ENCODE data around the gene SRSF9. TPM values are rescaled to one million over a fixed set of nuclear protein-coding genes. Genes with fewer than 3 reads are reported as not detected.

Gene SRSF9
- total and polyA plus RNA-seq, 2 of the 13 experiments (the other 11 are each of a cell fraction or from before 2014, with no cell fraction given) = 125 to 144 TPM

DNA sequence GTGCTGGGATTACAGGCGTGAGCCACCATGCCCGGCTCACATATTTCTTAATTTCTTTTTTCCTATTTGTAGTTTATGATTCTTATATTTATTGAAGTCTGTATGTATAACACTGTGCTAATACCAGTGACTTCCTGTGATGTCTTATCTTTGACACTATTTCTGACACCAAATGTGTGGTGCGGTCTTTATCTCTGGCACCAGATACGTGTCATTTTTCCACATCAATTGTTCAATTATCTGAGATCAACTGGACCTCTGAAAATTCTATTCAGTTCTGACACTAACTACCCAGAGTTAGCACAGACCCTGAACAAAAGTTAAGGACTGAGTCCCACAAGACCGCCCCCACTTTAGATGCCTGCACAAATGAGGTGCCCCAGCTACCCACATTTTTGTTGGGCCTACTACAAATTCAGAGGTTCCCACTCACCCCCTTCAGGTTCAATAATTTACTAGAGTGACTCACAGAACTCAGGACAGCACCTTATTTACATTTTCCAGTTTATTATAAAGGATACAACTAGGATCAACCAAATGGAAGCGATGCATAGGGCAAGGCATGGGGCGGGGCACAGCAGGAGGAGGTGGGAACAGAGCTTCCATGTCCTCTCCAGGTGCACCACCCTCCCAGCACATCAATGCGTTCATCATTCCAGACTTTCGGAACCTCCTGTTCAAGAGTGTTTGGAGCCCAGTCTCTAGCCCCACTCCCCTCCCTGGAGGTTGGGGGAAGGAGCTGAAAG lies 11.6 kb upstream of the SRSF9 start:
- FAIRE-seq (no peak), ATAC-seq (no peak), DNase-seq (ENCODE audit: low spot score) (no peak)
- WGBS (ENCODE audit: low lambda C conversion rate) = 97% methylated on average over 9 of the region's 9 CpGs
- Histone ChIP-seq H3K4me3 (replicated peaks in 1 of 3; ENCODE audit: insufficient read depth in 1 of 3, low read depth in 2 of 3, low read length in 3 of 3) (no peak overlapping the region), H3K36me3 (replicated peaks in 1 of 2; ENCODE audit: control insufficient read depth in 1 of 2, insufficient read depth in 2 of 2, low read length in 2 of 2) (no peaks in the 10 kb centered on the region), H3K4me2 (ENCODE audit: low read depth, low read length) (no peak overlapping the region), H3K4me1 (ENCODE audit: insufficient read depth, low read length) (no peaks in the 10 kb centered on the region), H3K9me3 (ENCODE audit: low read length) (no peaks in the 10 kb centered on the region), H4K20me1 (ENCODE audit: insufficient read depth, low read length) (no peaks in the 10 kb centered on the region), H3K27ac (ENCODE audit: extremely low read length, insufficient read depth, low read length) (no peak overlapping the region), H3K79me2 (ENCODE audit: insufficient read depth, low read length) (no peaks in the 10 kb centered on the region), H3K9ac (ENCODE audit: insufficient read depth, low read depth, low read length) (no peak overlapping the region), H3K27me3 (ENCODE audit: control insufficient read depth in 1 of 2, insufficient read depth in 2 of 2, low read length in 2 of 2) (no peaks in the 10 kb centered on the region), H2AFZ (ENCODE audit: low read length) (no peak overlapping the region)
- CTCF ChIA-PET (ENCODE audit: low intra/inter-chr PET ratio, low total read pairs) = no interaction called here
- in situ Hi-C loops (cut with HindIII; ENCODE audit: extremely low pct_ligation_motif_present, low pct_unique_long_range_greater_than_20kb) = no loop called here
- BruUV-seq (replicated peaks) = no TSS peak
- POLR2A ChIA-PET = no interaction called here
- intact Hi-C loops (cut with micrococcal nuclease; ENCODE audit: unreplicated experiment) = no loop called here
- TF ChIP-seq ZBTB42 (CRISPR knock-in tag; IDR thresholded peaks at IDR 0.05) (no peak), ZNF251 (CRISPR knock-in tag; IDR thresholded peaks at IDR 0.05) (no peak), ZFP37 (CRISPR knock-in tag; IDR thresholded peaks at IDR 0.05; ENCODE audit: borderline replicate concordance) (no peak), ZNF335 (CRISPR knock-in tag; IDR thresholded peaks at IDR 0.05) (no peak), IKZF1 (IDR thresholded peaks at IDR 0.05) (no peak), ZKSCAN8 (CRISPR knock-in tag; IDR thresholded peaks at IDR 0.05; ENCODE audit: borderline replicate concordance) (no peak), DPF2 (CRISPR knock-in tag; IDR thresholded peaks at IDR 0.05; ENCODE audit: borderline replicate concordance, low read depth) (no peak), KMT2B (CRISPR knock-in tag; IDR thresholded peaks at IDR 0.05) (no peak), ZSCAN12 (CRISPR knock-in tag; IDR thresholded peaks at IDR 0.05) (no peak), FOXA3 (CRISPR knock-in tag; IDR thresholded peaks at IDR 0.05) (no peak), NR2F1 (CRISPR knock-in tag; IDR thresholded peaks at IDR 0.05) (no peak), ZFP62 (CRISPR knock-in tag; IDR thresholded peaks at IDR 0.05) (no peak), KLF16 (CRISPR knock-in tag; IDR thresholded peaks at IDR 0.05) (no peak)
- TF ChIP-seq, protein P1, sequence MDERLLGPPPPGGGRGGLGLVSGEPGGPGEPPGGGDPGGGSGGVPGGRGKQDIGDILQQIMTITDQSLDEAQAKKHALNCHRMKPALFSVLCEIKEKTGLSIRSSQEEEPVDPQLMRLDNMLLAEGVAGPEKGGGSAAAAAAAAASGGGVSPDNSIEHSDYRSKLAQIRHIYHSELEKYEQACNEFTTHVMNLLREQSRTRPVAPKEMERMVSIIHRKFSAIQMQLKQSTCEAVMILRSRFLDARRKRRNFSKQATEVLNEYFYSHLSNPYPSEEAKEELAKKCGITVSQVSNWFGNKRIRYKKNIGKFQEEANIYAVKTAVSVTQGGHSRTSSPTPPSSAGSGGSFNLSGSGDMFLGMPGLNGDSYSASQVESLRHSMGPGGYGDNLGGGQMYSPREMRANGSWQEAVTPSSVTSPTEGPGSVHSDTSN (CRISPR knock-in tag; IDR thresholded peaks at IDR 0.05) = no peak
- TF ChIP-seq, protein P2, sequence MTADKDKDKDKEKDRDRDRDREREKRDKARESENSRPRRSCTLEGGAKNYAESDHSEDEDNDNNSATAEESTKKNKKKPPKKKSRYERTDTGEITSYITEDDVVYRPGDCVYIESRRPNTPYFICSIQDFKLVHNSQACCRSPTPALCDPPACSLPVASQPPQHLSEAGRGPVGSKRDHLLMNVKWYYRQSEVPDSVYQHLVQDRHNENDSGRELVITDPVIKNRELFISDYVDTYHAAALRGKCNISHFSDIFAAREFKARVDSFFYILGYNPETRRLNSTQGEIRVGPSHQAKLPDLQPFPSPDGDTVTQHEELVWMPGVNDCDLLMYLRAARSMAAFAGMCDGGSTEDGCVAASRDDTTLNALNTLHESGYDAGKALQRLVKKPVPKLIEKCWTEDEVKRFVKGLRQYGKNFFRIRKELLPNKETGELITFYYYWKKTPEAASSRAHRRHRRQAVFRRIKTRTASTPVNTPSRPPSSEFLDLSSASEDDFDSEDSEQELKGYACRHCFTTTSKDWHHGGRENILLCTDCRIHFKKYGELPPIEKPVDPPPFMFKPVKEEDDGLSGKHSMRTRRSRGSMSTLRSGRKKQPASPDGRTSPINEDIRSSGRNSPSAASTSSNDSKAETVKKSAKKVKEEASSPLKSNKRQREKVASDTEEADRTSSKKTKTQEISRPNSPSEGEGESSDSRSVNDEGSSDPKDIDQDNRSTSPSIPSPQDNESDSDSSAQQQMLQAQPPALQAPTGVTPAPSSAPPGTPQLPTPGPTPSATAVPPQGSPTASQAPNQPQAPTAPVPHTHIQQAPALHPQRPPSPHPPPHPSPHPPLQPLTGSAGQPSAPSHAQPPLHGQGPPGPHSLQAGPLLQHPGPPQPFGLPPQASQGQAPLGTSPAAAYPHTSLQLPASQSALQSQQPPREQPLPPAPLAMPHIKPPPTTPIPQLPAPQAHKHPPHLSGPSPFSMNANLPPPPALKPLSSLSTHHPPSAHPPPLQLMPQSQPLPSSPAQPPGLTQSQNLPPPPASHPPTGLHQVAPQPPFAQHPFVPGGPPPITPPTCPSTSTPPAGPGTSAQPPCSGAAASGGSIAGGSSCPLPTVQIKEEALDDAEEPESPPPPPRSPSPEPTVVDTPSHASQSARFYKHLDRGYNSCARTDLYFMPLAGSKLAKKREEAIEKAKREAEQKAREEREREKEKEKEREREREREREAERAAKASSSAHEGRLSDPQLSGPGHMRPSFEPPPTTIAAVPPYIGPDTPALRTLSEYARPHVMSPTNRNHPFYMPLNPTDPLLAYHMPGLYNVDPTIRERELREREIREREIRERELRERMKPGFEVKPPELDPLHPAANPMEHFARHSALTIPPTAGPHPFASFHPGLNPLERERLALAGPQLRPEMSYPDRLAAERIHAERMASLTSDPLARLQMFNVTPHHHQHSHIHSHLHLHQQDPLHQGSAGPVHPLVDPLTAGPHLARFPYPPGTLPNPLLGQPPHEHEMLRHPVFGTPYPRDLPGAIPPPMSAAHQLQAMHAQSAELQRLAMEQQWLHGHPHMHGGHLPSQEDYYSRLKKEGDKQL (CRISPR knock-in tag; IDR thresholded peaks at IDR 0.05; ENCODE audit: low read depth) = no peak
- TF ChIP-seq, protein P3, sequence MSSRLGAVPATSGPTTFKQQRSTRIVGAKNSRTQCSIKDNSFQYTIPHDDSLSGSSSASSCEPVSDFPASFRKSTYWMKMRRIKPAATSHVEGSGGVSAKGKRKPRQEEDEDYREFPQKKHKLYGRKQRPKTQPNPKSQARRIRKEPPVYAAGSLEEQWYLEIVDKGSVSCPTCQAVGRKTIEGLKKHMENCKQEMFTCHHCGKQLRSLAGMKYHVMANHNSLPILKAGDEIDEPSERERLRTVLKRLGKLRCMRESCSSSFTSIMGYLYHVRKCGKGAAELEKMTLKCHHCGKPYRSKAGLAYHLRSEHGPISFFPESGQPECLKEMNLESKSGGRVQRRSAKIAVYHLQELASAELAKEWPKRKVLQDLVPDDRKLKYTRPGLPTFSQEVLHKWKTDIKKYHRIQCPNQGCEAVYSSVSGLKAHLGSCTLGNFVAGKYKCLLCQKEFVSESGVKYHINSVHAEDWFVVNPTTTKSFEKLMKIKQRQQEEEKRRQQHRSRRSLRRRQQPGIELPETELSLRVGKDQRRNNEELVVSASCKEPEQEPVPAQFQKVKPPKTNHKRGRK (CRISPR knock-in tag; IDR thresholded peaks at IDR 0.05) = no peak

All from HepG2 (cell line).